ENCODE measurements around the gene KRTAP1-1.
"Not testable (repeated sequence)": the region's sequence is repeated elsewhere in the genome, so short reads cannot be mapped to it uniquely, and the experiment has no call there.

The KRTAP1-1 gene

GRCh38 chr17:41055130-41055529 is 13.9 kb upstream of the KRTAP1-1 start, which contains the start of gene KRTAP2-2:
KRTAP2-2 (minus strand) TSS chr17:41055230; CDS start chr17:41055211, 19 bp downstream.
- not testable (repeated sequence) for DNase-seq

- not testable (repeated sequence) for DNase-seq
Observed at GRCh38 chr17:41054556-41054955, 13.3 kb upstream of the KRTAP1-1 start.

GRCh38 chr17:41054025-41054424 is 12.8 kb upstream of the KRTAP1-1 start:
- no peak for DNase-seq

- no peak for DNase-seq
Observed at GRCh38 chr17:41052566-41052965, 11.3 kb upstream of the KRTAP1-1 start.

GRCh38 chr17:41049110-41049509 is 7.9 kb upstream of the KRTAP1-1 start:
- no peak for DNase-seq

GRCh38 chr17:41048441-41048840 is 7.2 kb upstream of the KRTAP1-1 start:
- DNase-seq: no peak

- DNase-seq: not testable (repeated sequence)
Observed at GRCh38 chr17:41046735-41047465, 5.7 kb upstream of the KRTAP1-1 start, which contains the start of gene KRTAP2-1. KRTAP2-1 (minus strand) TSS chr17:41047316; CDS start chr17:41047267, 49 bp downstream.

- no peak for DNase-seq
Observed at GRCh38 chr17:41042953-41043352, 1.7 kb upstream of the KRTAP1-1 start.

GRCh38 chr17:41037853-41038350 is 3.3 kb downstream of the KRTAP1-1 start:
- DNase-seq: no peak

GRCh38 chr17:41034346-41034935 is 6.8 kb downstream of the KRTAP1-1 start, which contains the start of gene KRTAP1-3:
KRTAP1-3 (minus strand) TSS chr17:41034874; CDS start chr17:41034821, 53 bp downstream.
- not testable (repeated sequence) for DNase-seq

GRCh38 chr17:41029633-41030245 is 11.5 kb downstream of the KRTAP1-1 start, which contains the start of gene KRTAP1-4:
KRTAP1-4 (minus strand) TSS chr17:41030195; CDS start chr17:41030078, 117 bp downstream.
- no peak for DNase-seq

- no peak for DNase-seq
Observed at GRCh38 chr17:41026715-41027471, 14.4 kb downstream of the KRTAP1-1 start, which contains the start of gene KRTAP1-5. KRTAP1-5 (minus strand) TSS chr17:41027208; CDS start chr17:41027155, 53 bp downstream.

GRCh38 chr17:41024697-41025096 is 16.6 kb downstream of the KRTAP1-1 start:
- DNase-seq: no peak

- DNase-seq: no peak
Observed at GRCh38 chr17:41020336-41020735, 20.9 kb downstream of the KRTAP1-1 start.

GRCh38 chr17:41019415-41019814 is 21.8 kb downstream of the KRTAP1-1 start:
- no peak for DNase-seq

GRCh38 chr17:41018541-41018940 is 22.7 kb downstream of the KRTAP1-1 start:
- no peak for DNase-seq

- DNase-seq: no peak
Observed at GRCh38 chr17:41016578-41017215, 24.6 kb downstream of the KRTAP1-1 start.

- DNase-seq: no peak
Observed at GRCh38 chr17:41015454-41015853, 25.8 kb downstream of the KRTAP1-1 start.

GRCh38 chr17:41013606-41014005 is 27.6 kb downstream of the KRTAP1-1 start:
- DNase-seq: no peak

GRCh38 chr17:41013181-41013580 is 28.1 kb downstream of the KRTAP1-1 start:
- DNase-seq: no peak

- no peak for DNase-seq
Observed at GRCh38 chr17:41012326-41013120, 28.7 kb downstream of the KRTAP1-1 start.

Measured in suppressor macrophage treated with lipopolysaccharide for 4 hours (primary cell).